Thyroid gland (tissue), 4 donors: ENCODE results near the gene UBE2O. TPM values are rescaled to one million over a fixed set of nuclear protein-coding genes. Genes with fewer than 3 reads are reported as not detected.
A peak's percentile ranks its signal among the peaks of the same experiment; 100 is the strongest.

Source experiments
- DNase-seq, 2 donors: peaks; one replicate each; pipeline ENCODE4 v3.0.0-alpha.2; 2019
- H3K27ac ChIP-seq, 3 donors: fragments of 200-600 bp; sonication (generic); 1 replicate in 2 of 3; 2 replicates in 1 of 3; pipeline ENCODE4 v1.5.1; 2016 to 2019; ENCODE audit warnings: mild to moderate bottlenecking in 1 of 3, moderate library complexity in 1 of 3
- H3K27me3 ChIP-seq: fragments of 200-600 bp; sonication (generic); one replicate; pipeline ENCODE4 v1.5.1; 2019
- H3K36me3 ChIP-seq, 2 donors: fragments of 200-600 bp; sonication (generic); one replicate each; pipeline ENCODE4 v1.5.1; 2016 to 2019
- H3K4me1 ChIP-seq, 2 donors: fragments of 200-600 bp; sonication (generic); one replicate each; pipeline ENCODE4 v1.5.1; 2017 to 2019
- H3K4me3 ChIP-seq, 3 donors: fragments of 200-600 bp; sonication (generic); replicated peaks in 1 of 3; 1 replicate in 2 of 3; 2 replicates in 1 of 3; pipeline ENCODE4 v1.5.1; 2016; ENCODE audit warnings: mild to moderate bottlenecking in 1 of 3
- H3K9me3 ChIP-seq: fragments of 200-600 bp; sonication (generic); one replicate; pipeline ENCODE4 v1.5.1; 2017
- POLR2A ChIP-seq, 2 donors: fragments of 450-650 bp; IDR thresholded peaks; one replicate each; pipeline ENCODE4 v1.6.1; 2017; ENCODE audit warnings: antibody characterized with exemption in 2 of 2, mild to moderate bottlenecking in 2 of 2, moderate library complexity in 1 of 2
- WGBS, 2 donors: methylation state at CpG; one replicate each; pipeline ENCODE4 v1.1.5; 2017; 5-methylcytosine and 5-hydroxymethylcytosine counted together
- intact Hi-C: fragments of 100-400 bp; cut with DNase I; formaldehyde crosslinking; loops from one replicate; pipeline ENCODE4 v1.15.1; 2023
- total RNA-seq, 4 donors: library from RNA; depleted of rRNA; stranded (reverse); fragments of >200 nt; gene quantifications; one replicate each; pipeline ENCODE4 v1.2.3, GENCODE V29; 2016
- TF ChIP-seq, protein P1 (sequence below), 6 experiments: fragments of 200-600 bp in 3 of 6; fragments of 450-650 bp in 3 of 6; sonication (generic) in 3 of 6; IDR thresholded peaks; one replicate each; pipeline ENCODE4 v1.5.1; 2016 to 2019; ENCODE audit warnings: antibody characterized with exemption in 6 of 6, mild to moderate bottlenecking in 2 of 6, inconsistent platforms in 1 of 6, moderate library complexity in 1 of 6

Gene UBE2O
- total RNA-seq, 4 donors from 2014 or later, result 26.3 to 47.9 (median 37.3) TPM

- WGBS, 2 donors, result 88 to 100% methylated on average over 2 of the region's 2 CpGs
- no peak overlapping the region for H3K4me3 ChIP-seq
- H3K9me3 ChIP-seq, result no peaks in the 10 kb centered on the region
- H3K27me3 ChIP-seq, result no peaks in the 10 kb centered on the region
- peaks cover 19 to 35% of the 10 kb centered on the region in 2 donors for H3K4me1 ChIP-seq
- H3K27ac ChIP-seq, result no peak overlapping the region
- no peak for TF ChIP-seq POLR2A (IDR thresholded peaks at IDR 0.05)
- TF ChIP-seq, protein P1, sequence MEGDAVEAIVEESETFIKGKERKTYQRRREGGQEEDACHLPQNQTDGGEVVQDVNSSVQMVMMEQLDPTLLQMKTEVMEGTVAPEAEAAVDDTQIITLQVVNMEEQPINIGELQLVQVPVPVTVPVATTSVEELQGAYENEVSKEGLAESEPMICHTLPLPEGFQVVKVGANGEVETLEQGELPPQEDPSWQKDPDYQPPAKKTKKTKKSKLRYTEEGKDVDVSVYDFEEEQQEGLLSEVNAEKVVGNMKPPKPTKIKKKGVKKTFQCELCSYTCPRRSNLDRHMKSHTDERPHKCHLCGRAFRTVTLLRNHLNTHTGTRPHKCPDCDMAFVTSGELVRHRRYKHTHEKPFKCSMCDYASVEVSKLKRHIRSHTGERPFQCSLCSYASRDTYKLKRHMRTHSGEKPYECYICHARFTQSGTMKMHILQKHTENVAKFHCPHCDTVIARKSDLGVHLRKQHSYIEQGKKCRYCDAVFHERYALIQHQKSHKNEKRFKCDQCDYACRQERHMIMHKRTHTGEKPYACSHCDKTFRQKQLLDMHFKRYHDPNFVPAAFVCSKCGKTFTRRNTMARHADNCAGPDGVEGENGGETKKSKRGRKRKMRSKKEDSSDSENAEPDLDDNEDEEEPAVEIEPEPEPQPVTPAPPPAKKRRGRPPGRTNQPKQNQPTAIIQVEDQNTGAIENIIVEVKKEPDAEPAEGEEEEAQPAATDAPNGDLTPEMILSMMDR (IDR thresholded peaks at IDR 0.05), result no peak
- no peak for DNase-seq
- no peaks in the 10 kb centered on the region for H3K36me3 ChIP-seq
- intact Hi-C loops, result no loop called here
Observed at GRCh38 chr17:76440751-76441362, 12.1 kb downstream of the UBE2O start.

GRCh38 chr17:76439314-76439928 lies 13.5 kb downstream of the UBE2O start:
- DNase-seq, result no peak
- no peaks in the 10 kb centered on the region for H3K36me3 ChIP-seq
- TF ChIP-seq, protein P1 (IDR thresholded peaks at IDR 0.05), result no peak
- TF ChIP-seq POLR2A (IDR thresholded peaks at IDR 0.05), result no peak
- peaks cover 14 to 21% of the 10 kb centered on the region in 2 donors for H3K4me1 ChIP-seq
- H3K27me3 ChIP-seq, result no peaks in the 10 kb centered on the region
- 85% methylated on average over 6 of the region's 6 CpGs for WGBS, 2 donors
- intact Hi-C loops, result no loop called here
- H3K27ac ChIP-seq, result peak overlapping the region in 2 of 3 donors; percentile 16 to 50
- no peaks in the 10 kb centered on the region for H3K9me3 ChIP-seq
- no peak overlapping the region for H3K4me3 ChIP-seq

GRCh38 chr17:76438906-76439305 lies 14.0 kb downstream of the UBE2O start:
- Histone ChIP-seq H3K4me1 (peaks cover 14 to 20% of the 10 kb centered on the region in 2 donors), H3K4me3 (no peak overlapping the region), H3K27me3 (no peaks in the 10 kb centered on the region), H3K36me3 (no peaks in the 10 kb centered on the region), H3K9me3 (no peaks in the 10 kb centered on the region), H3K27ac (peak overlapping the region in 2 of 3 donors; percentile 16 to 50)
- peak; percentile 63 to 72 for DNase-seq
- TF ChIP-seq POLR2A (IDR thresholded peaks at IDR 0.05), result no peak
- TF ChIP-seq, protein P1 (IDR thresholded peaks at IDR 0.05), result no peak
- 39 to 52% methylated on average over 9 of the region's 9 CpGs for WGBS, 2 donors
- intact Hi-C loops, result no loop called here

DNA sequence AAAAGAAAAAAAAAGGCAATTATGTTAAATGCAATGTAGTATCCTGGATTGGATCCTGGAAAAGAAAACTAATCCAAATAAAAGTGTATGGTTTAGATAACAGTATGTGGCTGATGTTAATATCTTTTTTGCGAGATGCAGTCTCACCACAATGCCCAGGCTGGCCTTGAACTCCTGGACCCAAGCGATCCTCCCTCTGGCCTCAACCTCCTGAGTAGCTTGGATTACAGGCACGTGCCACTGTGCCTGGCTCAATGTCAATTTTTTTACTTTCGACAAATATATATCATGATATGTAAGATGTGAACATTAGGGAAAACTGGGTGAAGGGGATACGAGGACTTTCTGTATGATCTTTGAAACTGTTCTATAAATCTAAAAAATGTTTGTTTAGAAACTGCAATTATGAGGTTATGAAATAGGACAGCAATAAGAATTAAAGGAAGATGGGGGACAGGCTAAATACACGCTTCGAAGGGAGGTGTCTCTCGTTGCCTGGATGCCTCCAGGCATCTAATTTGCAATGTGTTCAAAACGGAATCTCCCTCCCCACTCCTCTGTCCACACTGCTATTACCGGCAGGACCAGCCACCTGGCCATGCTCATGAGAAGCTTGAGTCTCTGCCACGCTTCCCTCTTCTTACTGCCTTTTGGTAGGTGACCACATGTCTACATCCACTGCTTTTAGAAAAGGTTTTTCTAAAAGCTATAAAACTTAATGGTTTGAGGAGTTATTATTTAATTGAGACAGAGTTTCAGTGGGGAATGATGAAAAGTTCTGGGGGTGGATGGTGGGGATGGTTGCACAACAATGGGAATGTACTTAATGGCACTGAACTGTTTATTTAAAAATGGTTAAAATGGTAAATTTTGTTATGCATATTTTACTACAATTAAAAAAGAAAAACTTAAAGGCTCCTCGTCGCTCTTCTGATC lies 15.2 kb downstream of the UBE2O start:
- intact Hi-C loops, result no loop called here
- Histone ChIP-seq H3K27ac (no peak overlapping the region), H3K27me3 (no peaks in the 10 kb centered on the region), H3K9me3 (no peaks in the 10 kb centered on the region), H3K36me3 (no peaks in the 10 kb centered on the region), H3K4me3 (no peak overlapping the region), H3K4me1 (peaks cover 14 to 20% of the 10 kb centered on the region in 2 donors)
- no peak for TF ChIP-seq POLR2A (IDR thresholded peaks at IDR 0.05)
- TF ChIP-seq, protein P1 (IDR thresholded peaks at IDR 0.05), result no peak
- DNase-seq, result no peak
- 81 to 88% methylated on average over 13 of the region's 13 CpGs for WGBS, 2 donors
